GM18873 (cell line): ENCODE data around the gene FRMD4B.
"Not testable (repeated sequence)": the region's sequence is repeated elsewhere in the genome, so short reads cannot be mapped to it uniquely, and the experiment has no call there.

Source experiments
- ATAC-seq: cut with Tn5 transposase; IDR thresholded peaks from one replicate; pipeline ENCODE4 v1.9.1; 2021; ENCODE audit warnings: mild to moderate bottlenecking, moderate library complexity, moderate number of reproducible peaks; ENCODE audit not compliant: unreplicated experiment, low FRiP score

The FRMD4B gene

GRCh38 chr3:69292185-69292584 is 93.7 kb downstream of the FRMD4B start:
- ATAC-seq: no peak

GRCh38 chr3:69290430-69290829 is 95.5 kb downstream of the FRMD4B start:
- ATAC-seq: no peak

GRCh38 chr3:69290006-69290405 is 95.9 kb downstream of the FRMD4B start:
- no peak for ATAC-seq

- ATAC-seq: peak; percentile 85
Observed at GRCh38 chr3:69288161-69288895, 97.6 kb downstream of the FRMD4B start.

GRCh38 chr3:69283913-69284611 is 101.8 kb downstream of the FRMD4B start:
- ATAC-seq: no peak

- no peak for ATAC-seq
Observed at GRCh38 chr3:69283496-69283895, 102.4 kb downstream of the FRMD4B start.

- no peak for ATAC-seq
Observed at GRCh38 chr3:69282181-69282580, 103.7 kb downstream of the FRMD4B start.

GRCh38 chr3:69277403-69277802 is 108.5 kb downstream of the FRMD4B start:
- not testable (repeated sequence) for ATAC-seq

- ATAC-seq: no peak
Observed at GRCh38 chr3:69276884-69277283, 109.0 kb downstream of the FRMD4B start.

- not testable (repeated sequence) for ATAC-seq
Observed at GRCh38 chr3:69276191-69276590, 109.7 kb downstream of the FRMD4B start.

GRCh38 chr3:69273896-69274295 is 112.0 kb downstream of the FRMD4B start:
- no peak for ATAC-seq

GRCh38 chr3:69272556-69272955 is 113.3 kb downstream of the FRMD4B start:
- ATAC-seq: no peak

GRCh38 chr3:69271098-69271497 is 114.8 kb downstream of the FRMD4B start:
- no peak for ATAC-seq

- ATAC-seq: no peak
Observed at GRCh38 chr3:69266585-69266984, 119.3 kb downstream of the FRMD4B start.

GRCh38 chr3:69266071-69266470 is 119.8 kb downstream of the FRMD4B start:
- not testable (repeated sequence) for ATAC-seq

GRCh38 chr3:69260843-69261405 is 125.0 kb downstream of the FRMD4B start:
- not testable (repeated sequence) for ATAC-seq

- ATAC-seq: no peak
Observed at GRCh38 chr3:69260216-69260787, 125.6 kb downstream of the FRMD4B start.

- ATAC-seq: no peak
Observed at GRCh38 chr3:69259125-69259524, 126.8 kb downstream of the FRMD4B start.

- no peak for ATAC-seq
Observed at GRCh38 chr3:69255928-69256327, 130.0 kb downstream of the FRMD4B start.

GRCh38 chr3:69254351-69254750 is 131.5 kb downstream of the FRMD4B start:
- ATAC-seq: no peak

GRCh38 chr3:69252631-69253030 is 133.3 kb downstream of the FRMD4B start:
- ATAC-seq: no peak
